K562 (cell line): Measurements from ENCODE around the gene SCLY. TPM values are rescaled to one million over a fixed set of nuclear protein-coding genes. Genes with fewer than 3 reads are reported as not detected.
A peak's percentile ranks its signal among the peaks of the same experiment; 100 is the strongest.

Source experiments
- ATAC-seq: fragments of 200-7000 bp; cut with Tn5 transposase; 3 replicates; pipeline ENCODE4 v1.9.1; 2020; ENCODE audit warnings: moderate library complexity
- BruUV-seq: library from RNA; stranded (reverse); fragments of 400-500 nt; replicated peaks from 2 replicates; lab custom pipeline; 2021; lab: Mats Ljungman, UMichigan
- CTCF ChIA-PET: fragments of 300-600 bp; formaldehyde crosslinking; extraction: SDS; loops from one replicate; lab custom pipeline; 2021; ENCODE audit warnings: low intra/inter-chr PET ratio; lab: Yijun Ruan, JAX
- POLR2A ChIA-PET: fragments of 300-600, 350-650 bp; sonication (Branson Sonifier 250); formaldehyde crosslinking; extraction: SDS; loops from one replicate; lab custom pipeline; 2021; ENCODE audit warnings: antibody characterized with exemption, inconsistent platforms; lab: Yijun Ruan, JAX
- DNase-seq, 4 experiments: peaks; one replicate each; pipeline versions ENCODE4 v3.0.0 to v3.0.0-alpha.2; 2011 to 2018; ENCODE audit warnings: low spot score in 3 of 4, mixed read lengths in 3 of 4; ENCODE audit errors: extremely low read depth in 1 of 4
- FAIRE-seq: peaks from 2 replicates; lab custom pipeline; 2011; peaks lifted over from hg19 to GRCh38; lab: Jason Lieb, UNC
- H2AFZ ChIP-seq: 2 replicates; pipeline ENCODE4 v1.6.0; 2011; ENCODE audit warnings: low read depth, low read length, control low read depth, inconsistent platforms
- H3K27ac ChIP-seq: fragments of 200-600 bp; 3 replicates; pipeline ENCODE4 v1.8.0; 2011; ENCODE audit warnings: low read depth, mild to moderate bottlenecking, control low read depth, inconsistent platforms, low read length, moderate library complexity, mixed read lengths; ENCODE audit errors: extremely low read depth
- H3K27me3 ChIP-seq, 2 experiments: fragments of 300-600 bp in 1 of 2; 2 replicates in 1 of 2; 3 replicates in 1 of 2; pipeline versions ENCODE4 v1.6.0 to v1.8.0; 2011; ENCODE audit warnings: inconsistent platforms in 2 of 2, low read length in 2 of 2, mild to moderate bottlenecking in 1 of 2, mixed read lengths in 1 of 2, moderate library complexity in 1 of 2; ENCODE audit not compliant: control insufficient read depth in 2 of 2, insufficient read depth in 2 of 2
- H3K36me3 ChIP-seq: fragments of 300-600 bp; 3 replicates; pipeline ENCODE4 v1.8.0; 2011; ENCODE audit warnings: mild to moderate bottlenecking, low read length, inconsistent platforms; ENCODE audit not compliant: control insufficient read depth, insufficient read depth
- H3K4me1 ChIP-seq, 2 experiments: fragments of 200-600 bp in 1 of 2; replicated peaks in 1 of 2; 2 replicates in 1 of 2; 3 replicates in 1 of 2; pipeline versions ENCODE4 v1.5.1 to v1.8.0; 2011; ENCODE audit warnings: inconsistent platforms in 2 of 2, low read length in 2 of 2, mild to moderate bottlenecking in 1 of 2, mixed read lengths in 1 of 2, moderate library complexity in 1 of 2; ENCODE audit not compliant: control insufficient read depth in 2 of 2, insufficient read depth in 2 of 2
- H3K4me2 ChIP-seq: 2 replicates; pipeline ENCODE4 v1.6.1; 2011; ENCODE audit warnings: low read length, control low read depth, inconsistent platforms, mixed read lengths; ENCODE audit not compliant: insufficient read depth
- H3K4me3 ChIP-seq: fragments of 200-600 bp; sonication (generic), shearing (Covaris generic); 2 replicates; pipeline ENCODE4 v1.5.1; 2016; ENCODE audit warnings: control low read depth, inconsistent platforms
- H3K79me2 ChIP-seq: fragments of 200-600 bp; 3 replicates; pipeline ENCODE4 v1.8.0; 2011; ENCODE audit warnings: low read length, inconsistent platforms; ENCODE audit not compliant: control insufficient read depth, insufficient read depth
- H3K9ac ChIP-seq, 2 experiments: 2 replicates each; pipeline versions ENCODE4 v1.6.0 to v1.6.1; 2011; ENCODE audit warnings: low read depth in 2 of 2, low read length in 2 of 2, control low read depth in 1 of 2, inconsistent platforms in 1 of 2, mild to moderate bottlenecking in 1 of 2, mixed read lengths in 1 of 2; ENCODE audit not compliant: insufficient read depth in 1 of 2
- H3K9me1 ChIP-seq: one replicate; pipeline ENCODE4 v1.6.0; 2011; ENCODE audit warnings: inconsistent platforms, mild to moderate bottlenecking, low read length, moderate library complexity; ENCODE audit not compliant: control insufficient read depth, insufficient read depth
- H3K9me3 ChIP-seq: replicated peaks from 2 replicates; pipeline ENCODE4 v1.5.1; 2011; ENCODE audit warnings: low read depth, low read length, inconsistent platforms; ENCODE audit not compliant: control insufficient read depth, insufficient read depth
- H4K20me1 ChIP-seq: replicated peaks from 2 replicates; pipeline ENCODE4 v1.6.1; 2011; ENCODE audit warnings: low read length, inconsistent platforms, mixed read lengths; ENCODE audit not compliant: control insufficient read depth, insufficient read depth
- L3MBTL2 ChIP-seq: fragments of 450-650 bp; IDR thresholded peaks from 2 replicates; pipeline ENCODE4 v1.6.1; 2016; ENCODE audit warnings: mild to moderate bottlenecking, moderate library complexity
- MEF2A ChIP-seq: IDR thresholded peaks from 2 replicates; pipeline ENCODE4 v1.6.1; 2011; ENCODE audit warnings: low read depth, mild to moderate bottlenecking, low read length, moderate library complexity; ENCODE audit not compliant: control insufficient read depth
- MEF2D ChIP-seq: conservative IDR thresholded peaks from 2 replicates; pipeline ENCODE4 v1.6.1; 2016; ENCODE audit warnings: low read depth, missing genetic modification characterization, missing compliant biosample characterization
- RAD51 ChIP-seq: fragments of 450-650 bp; IDR thresholded peaks from 2 replicates; pipeline ENCODE4 v1.7.1; 2016; ENCODE audit warnings: low read depth, mild to moderate bottlenecking, borderline replicate concordance
- USF2 ChIP-seq: sonication (generic); formaldehyde crosslinking; IDR thresholded peaks from 2 replicates; pipeline ENCODE4 v1.5.0; 2020; ENCODE audit warnings: missing genetic modification reagents
- ZBTB12 ChIP-seq: fragments of 250-450 bp; sonication (Bioruptor Pico); IDR thresholded peaks from 2 replicates; pipeline ENCODE4 v1.4.0; 2020
- ZNF316 ChIP-seq: fragments of 450-650 bp; IDR thresholded peaks from 2 replicates; pipeline ENCODE4 v1.6.1; 2016
- WGBS: fragments of 100-300 bp; shearing (Covaris generic); methylation state at CpG from one replicate; pipeline ENCODE4 v1.1.6; 2016; ENCODE audit warnings: low coverage, mixed read lengths; ENCODE audit not compliant: insufficient coverage; ENCODE audit errors: missing lambda C conversion rate; 5-methylcytosine and 5-hydroxymethylcytosine counted together
- in situ Hi-C: fragments of 300-500 bp; cut with MboI; formaldehyde crosslinking; loops from 4 replicates; pipeline ENCODE4 v1.15.0; 2018; ENCODE audit warnings: inconsistent platforms, mixed read lengths
- intact Hi-C: fragments of 100-400 bp; cut with micrococcal nuclease; formaldehyde crosslinking; loops from 2 replicates; pipeline ENCODE4 v1.14.2; 2022
- polyA plus RNA-seq, 8 experiments: library from polyadenylated mRNA; depleted of rRNA in 4 of 8; stranded (reverse) in 5 of 8; unstranded in 3 of 8; fragments of >200 nt; fragmentation: Nextera tagmentation in 2 of 8; fragmentation: Illumina TruSeq in 1 of 8; extraction: Ambion mirVana in 2 of 8; extraction: Trizol in 1 of 8; gene quantifications; 2 replicates each; pipeline versions ENCODE4 v1.2.1 to v1.2.3, GENCODE V29; 2011 to 2014; ENCODE audit warnings: inconsistent platforms in 1 of 8, missing spikeins in 1 of 8
- total RNA-seq, 7 experiments: library from RNA; depleted of rRNA in 6 of 7; stranded (reverse); fragments of >200 nt in 6 of 7; fragmentation: Illumina TruSeq in 2 of 7; extraction: Trizol in 2 of 7; gene quantifications; 2 replicates each; pipeline versions ENCODE4 v1.2.1 to v1.2.3, GENCODE V29; 2011 to 2021; ENCODE audit warnings: low replicate concordance in 1 of 7
- TF ChIP-seq, protein P1 (sequence below): sonication (generic); formaldehyde crosslinking; IDR thresholded peaks from 2 replicates; pipeline ENCODE4 v1.9.0; 2022; ENCODE audit warnings: mild to moderate bottlenecking, missing genetic modification reagents

SCLY gene
- total and polyA plus RNA-seq, 9 of the 15 experiments (the other 6 are each of a cell fraction or from before 2014, with no cell fraction given): 2.6 to 32.2 (median 21.1) TPM

DNA sequence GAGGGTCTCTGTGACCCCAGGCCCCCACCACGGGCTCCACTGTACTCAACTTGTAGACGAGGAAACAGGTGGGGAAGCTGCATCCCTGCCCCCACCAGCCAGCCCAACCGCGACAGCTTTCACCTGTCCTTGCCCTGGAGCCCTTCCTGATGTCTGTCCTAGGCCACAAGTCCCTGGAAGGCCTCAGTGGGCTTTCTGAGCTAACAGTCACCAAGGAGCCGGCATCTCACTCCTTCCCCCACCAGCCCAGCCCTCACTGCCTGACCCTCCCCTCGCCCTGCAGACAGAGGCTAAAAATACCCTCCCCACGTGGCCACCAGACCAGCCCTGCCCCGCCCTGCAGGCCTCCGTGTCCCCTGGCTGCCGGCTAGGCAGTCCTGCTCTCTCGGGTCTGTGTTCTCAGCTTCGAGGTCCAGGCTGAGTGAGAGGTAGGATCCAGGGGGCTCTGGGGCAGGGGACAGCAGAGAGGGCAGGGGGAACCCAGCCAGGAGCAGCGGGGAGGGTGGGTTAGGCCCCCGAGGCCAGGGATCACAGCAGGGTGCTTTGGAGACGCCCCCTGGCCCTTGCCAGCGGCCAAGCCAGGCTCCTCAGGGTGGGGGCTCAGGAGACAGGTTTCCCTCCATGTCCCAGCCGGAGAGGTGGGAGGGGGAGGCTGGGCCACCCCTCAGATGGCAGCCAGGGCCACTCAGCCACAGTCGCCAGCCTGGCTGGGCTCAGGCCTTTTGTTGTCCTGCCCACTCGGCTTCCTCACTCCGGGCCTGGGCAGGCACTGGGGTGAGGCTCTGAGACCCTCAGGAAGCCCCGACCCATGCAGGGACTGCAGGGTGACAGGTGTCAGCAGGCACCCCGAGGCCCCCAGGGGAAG, 77.8 kb downstream of the SCLY start, which contains the start of gene KLHL30:
KLHL30 (plus strand) TSS at position 338 of the 865 bp plus-strand sequence. CDS start 2,087 bp downstream, outside the sequence.
- peak within 1 kb of the TSS; percentile 21; the same call in 1 of the 2 replicates for H3K4me2 ChIP-seq
- ATAC-seq (peak; percentile 50; the same call in 2 of the 3 replicates), FAIRE-seq (no peak), DNase-seq (peak in 2 of 4 experiments; percentile 38 to 50)
- H3K4me1 ChIP-seq: peaks cover 6 to 62% of the 10 kb centered on the region in 2 experiments; a peak in 4 of 5 replicates
- POLR2A ChIA-PET: no interaction called here
- in situ Hi-C loops: no loop called here
- peak within 1 kb of the TSS; percentile 68 for H2AFZ ChIP-seq
- CTCF ChIA-PET: no interaction called here
- TF ChIP-seq MEF2D (0 out of 2 replicates have a peak, but pooled peaks have one; percentile 69), ZBTB12 (CRISPR knock-in tag) (no peak), USF2 (CRISPR knock-in tag) (peak; percentile 47), MEF2A (0 out of 2 replicates have a peak, but pooled peaks have one; percentile 59), L3MBTL2 (peak; percentile 56), ZNF316 (no peak), RAD51 (0 out of 2 replicates have a peak, but pooled peaks have one; percentile 8)
- TF ChIP-seq, protein P1, sequence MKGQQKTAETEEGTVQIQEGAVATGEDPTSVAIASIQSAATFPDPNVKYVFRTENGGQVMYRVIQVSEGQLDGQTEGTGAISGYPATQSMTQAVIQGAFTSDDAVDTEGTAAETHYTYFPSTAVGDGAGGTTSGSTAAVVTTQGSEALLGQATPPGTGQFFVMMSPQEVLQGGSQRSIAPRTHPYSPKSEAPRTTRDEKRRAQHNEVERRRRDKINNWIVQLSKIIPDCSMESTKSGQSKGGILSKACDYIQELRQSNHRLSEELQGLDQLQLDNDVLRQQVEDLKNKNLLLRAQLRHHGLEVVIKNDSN (CRISPR knock-in tag): peak; percentile 60; the same call in 1 of the 2 replicates
- H3K9me3 ChIP-seq: no peaks in the 10 kb centered on the region
- WGBS: 20% methylated on average over 12 of the region's 22 CpGs
- intact Hi-C loops: loop anchor here (10.0 kb wide), 1 partner anchor 284 kb away; the partner anchor contains the start of gene RAMP1
- H3K27ac ChIP-seq: no peak within 1 kb of the TSS
- H3K36me3 ChIP-seq: no peaks in the 10 kb centered on the region
- peaks cover 2% of the 10 kb centered on the region; the same call in 1 of the 2 replicates for H4K20me1 ChIP-seq
- peaks cover 0 to 9% of the 10 kb centered on the region in 2 experiments; a peak in 2 of 5 replicates for H3K27me3 ChIP-seq
- H3K9ac ChIP-seq: peak within 1 kb of the TSS in 1 of 2 experiments; percentile 43; a peak in 2 of 4 replicates
- H3K4me3 ChIP-seq: no peak within 1 kb of the TSS
- no TSS peak for BruUV-seq
- H3K79me2 ChIP-seq: no peaks in the 10 kb centered on the region
- H3K9me1 ChIP-seq: no peaks in the 10 kb centered on the region
